K562 (cell line): ENCODE measurements around the gene NFATC3. TPM values are rescaled to one million over a fixed set of nuclear protein-coding genes. Genes with fewer than 3 reads are reported as not detected.

Experiments used
- ATF6 ChIP-seq: sonication (generic); formaldehyde crosslinking; IDR thresholded peaks from 2 replicates; pipeline ENCODE4 v1.4.0; 2020; ENCODE audit warnings: mild to moderate bottlenecking, missing genetic modification reagents
- BMI1 ChIP-seq: fragments of 150-350 bp; IDR thresholded peaks from 2 replicates; pipeline ENCODE4 v1.6.1; 2014; ENCODE audit warnings: low read length
- CXXC5 ChIP-seq: fragments of 250-450 bp; sonication (Bioruptor Pico); IDR thresholded peaks from 2 replicates; pipeline ENCODE4 v1.8.0; 2022; ENCODE audit warnings: inconsistent platforms, mild to moderate bottlenecking, moderate library complexity
- E2F1 ChIP-seq: sonication (generic); formaldehyde crosslinking; IDR thresholded peaks from 2 replicates; pipeline ENCODE4 v1.8.1; 2023; ENCODE audit warnings: mild to moderate bottlenecking, missing genetic modification reagents, moderate library complexity
- ETV5 ChIP-seq: sonication (generic); formaldehyde crosslinking; IDR thresholded peaks from 2 replicates; pipeline ENCODE4 v1.4.0; 2020; ENCODE audit warnings: low read depth, mild to moderate bottlenecking, missing genetic modification reagents
- FUS ChIP-seq: fragments of 200-400 bp; formaldehyde crosslinking; optimal IDR thresholded peaks from 2 replicates; pipeline ENCODE3; 2017; ENCODE audit warnings: low read depth, low read length
- HIVEP1 ChIP-seq: fragments of 250-450 bp; sonication (Bioruptor Pico); IDR thresholded peaks from 2 replicates; pipeline ENCODE4 v1.4.0; 2020; ENCODE audit warnings: mild to moderate bottlenecking
- HOXB6 ChIP-seq: fragments of 250-450 bp; sonication (Bioruptor Pico); IDR thresholded peaks from 2 replicates; pipeline ENCODE4 v1.5.1; 2022; ENCODE audit warnings: mild to moderate bottlenecking, borderline replicate concordance
- MCM2 ChIP-seq: fragments of 450-650 bp; IDR thresholded peaks from 2 replicates; pipeline ENCODE4 v1.6.1; 2017; ENCODE audit warnings: low read depth, mild to moderate bottlenecking
- MYC ChIP-seq, 2 experiments: fragments of 250-450 bp in 1 of 2; sonication (Bioruptor Pico) in 1 of 2; IDR thresholded peaks; 2 replicates each; pipeline versions ENCODE4 v1.5.1 to v1.6.1; 2012 to 2021; ENCODE audit warnings: low read depth in 2 of 2, borderline replicate concordance in 1 of 2, improper control_type of control experiment in 1 of 2, low read length in 1 of 2, mild to moderate bottlenecking in 1 of 2, moderate library complexity in 1 of 2
- NR2C1 ChIP-seq, 2 experiments: fragments of 450-650 bp; IDR thresholded peaks; 2 replicates each; pipeline ENCODE4 v1.6.1; 2017; ENCODE audit warnings: mild to moderate bottlenecking in 2 of 2, antibody characterized with exemption in 1 of 2, inconsistent platforms in 1 of 2, missing compliant biosample characterization in 1 of 2, missing genetic modification characterization in 1 of 2
- PYGO2 ChIP-seq: fragments of 450-650 bp; IDR thresholded peaks from 2 replicates; pipeline ENCODE4 v1.6.1; 2016; ENCODE audit warnings: mild to moderate bottlenecking, missing genetic modification characterization, moderate library complexity, missing compliant biosample characterization
- SRSF1 ChIP-seq: fragments of 200-400 bp; formaldehyde crosslinking; IDR thresholded peaks from 2 replicates; pipeline ENCODE4 v1.6.1; 2017; ENCODE audit warnings: mild to moderate bottlenecking, low read depth, low read length, moderate library complexity
- TRIM24 ChIP-seq, 2 experiments: fragments of 450-650 bp; IDR thresholded peaks; 2 replicates each; pipeline ENCODE4 v1.6.1; 2016
- ZNF140 ChIP-seq: fragments of 250-450 bp; sonication (Bioruptor Pico); IDR thresholded peaks from 2 replicates; pipeline ENCODE4 v1.8.0; 2021; ENCODE audit warnings: moderate library complexity, mild to moderate bottlenecking, inconsistent platforms
- ZNF143 ChIP-seq: sonication (generic); formaldehyde crosslinking; IDR thresholded peaks from 2 replicates; pipeline ENCODE4 v1.9.0; 2022; ENCODE audit warnings: mild to moderate bottlenecking, missing genetic modification reagents
- ZNF274 ChIP-seq: IDR thresholded peaks from 2 replicates; pipeline ENCODE4 v1.6.1; 2011; ENCODE audit warnings: low read depth, mild to moderate bottlenecking, low read length, moderate library complexity, borderline replicate concordance
- ZNF766 ChIP-seq: fragments of 200-800 bp; sonication (Bioruptor generic); conservative IDR thresholded peaks from 2 replicates; pipeline ENCODE4 v1.6.1; 2016; ENCODE audit warnings: missing genetic modification characterization, missing compliant biosample characterization
- ZNF780A ChIP-seq: fragments of 250-450 bp; sonication (Bioruptor Pico); IDR thresholded peaks from 2 replicates; pipeline ENCODE4 v1.5.0; 2021; ENCODE audit warnings: mild to moderate bottlenecking
- polyA plus RNA-seq, 8 experiments: library from polyadenylated mRNA; depleted of rRNA in 4 of 8; stranded (reverse) in 5 of 8; unstranded in 3 of 8; fragments of >200 nt; fragmentation: Nextera tagmentation in 2 of 8; fragmentation: Illumina TruSeq in 1 of 8; extraction: Ambion mirVana in 2 of 8; extraction: Trizol in 1 of 8; gene quantifications; 2 replicates each; pipeline versions ENCODE4 v1.2.1 to v1.2.3, GENCODE V29; 2011 to 2014; ENCODE audit warnings: inconsistent platforms in 1 of 8, missing spikeins in 1 of 8
- total RNA-seq, 7 experiments: library from RNA; depleted of rRNA in 6 of 7; stranded (reverse); fragments of >200 nt in 6 of 7; fragmentation: Illumina TruSeq in 2 of 7; extraction: Trizol in 2 of 7; gene quantifications; 2 replicates each; pipeline versions ENCODE4 v1.2.1 to v1.2.3, GENCODE V29; 2011 to 2021; ENCODE audit warnings: low replicate concordance in 1 of 7
- TF ChIP-seq, protein P1 (sequence below), 2 experiments: fragments of 150-350 bp in 1 of 2; IDR thresholded peaks; 2 replicates each; pipeline ENCODE4 v1.6.1; 2012 to 2016; ENCODE audit warnings: low read depth in 2 of 2, low read length in 2 of 2, mild to moderate bottlenecking in 1 of 2, moderate library complexity in 1 of 2

NFATC3 gene
- total and polyA plus RNA-seq, 9 of the 15 experiments (the other 6 are each of a cell fraction or from before 2014, with no cell fraction given) = 15.7 to 98.4 (median 59.4) TPM

GRCh38 chr16:68079626-68080344 lies 5.4 kb upstream of the NFATC3 start (continued):
- TF ChIP-seq MYC (IDR thresholded peaks at IDR 0.05; ENCODE audit: low read depth, low read length) (peak; percentile 59; the same call in 1 of the 2 replicates), MYC (CRISPR knock-in tag; IDR thresholded peaks at IDR 0.05; ENCODE audit: borderline replicate concordance, low read depth) (0 out of 2 replicates have a peak, but pooled peaks have one; percentile 45), ZNF780A (CRISPR knock-in tag) (no peak), HIVEP1 (CRISPR knock-in tag) (peak; percentile 79; the same call in 1 of the 2 replicates), E2F1 (CRISPR knock-in tag) (no peak), BMI1 (no peak), TRIM24 (IDR thresholded peaks at IDR 0.05) (peak; percentile 13 to 66; a peak in 2 of 4 replicates), ZNF140 (CRISPR knock-in tag) (no peak), HOXB6 (no peak), NR2C1 (IDR thresholded peaks at IDR 0.05) (peak; percentile 64; the same call in 1 of the 2 replicates), NR2C1 (tag; IDR thresholded peaks at IDR 0.05) (peak; percentile 69), ETV5 (CRISPR knock-in tag) (peak; percentile 99), MCM2 (no peak), ZNF274 (no peak), PYGO2 (tag) (no peak), CXXC5 (CRISPR knock-in tag) (peak; percentile 85), SRSF1 (no peak), ZNF766 (CRISPR knock-in tag) (peak; percentile 88), ZNF143 (CRISPR knock-in tag) (no peak), ATF6 (CRISPR knock-in tag) (0 out of 2 replicates have a peak, but pooled peaks have one; percentile 48), FUS (no peak)
- TF ChIP-seq, protein P1, sequence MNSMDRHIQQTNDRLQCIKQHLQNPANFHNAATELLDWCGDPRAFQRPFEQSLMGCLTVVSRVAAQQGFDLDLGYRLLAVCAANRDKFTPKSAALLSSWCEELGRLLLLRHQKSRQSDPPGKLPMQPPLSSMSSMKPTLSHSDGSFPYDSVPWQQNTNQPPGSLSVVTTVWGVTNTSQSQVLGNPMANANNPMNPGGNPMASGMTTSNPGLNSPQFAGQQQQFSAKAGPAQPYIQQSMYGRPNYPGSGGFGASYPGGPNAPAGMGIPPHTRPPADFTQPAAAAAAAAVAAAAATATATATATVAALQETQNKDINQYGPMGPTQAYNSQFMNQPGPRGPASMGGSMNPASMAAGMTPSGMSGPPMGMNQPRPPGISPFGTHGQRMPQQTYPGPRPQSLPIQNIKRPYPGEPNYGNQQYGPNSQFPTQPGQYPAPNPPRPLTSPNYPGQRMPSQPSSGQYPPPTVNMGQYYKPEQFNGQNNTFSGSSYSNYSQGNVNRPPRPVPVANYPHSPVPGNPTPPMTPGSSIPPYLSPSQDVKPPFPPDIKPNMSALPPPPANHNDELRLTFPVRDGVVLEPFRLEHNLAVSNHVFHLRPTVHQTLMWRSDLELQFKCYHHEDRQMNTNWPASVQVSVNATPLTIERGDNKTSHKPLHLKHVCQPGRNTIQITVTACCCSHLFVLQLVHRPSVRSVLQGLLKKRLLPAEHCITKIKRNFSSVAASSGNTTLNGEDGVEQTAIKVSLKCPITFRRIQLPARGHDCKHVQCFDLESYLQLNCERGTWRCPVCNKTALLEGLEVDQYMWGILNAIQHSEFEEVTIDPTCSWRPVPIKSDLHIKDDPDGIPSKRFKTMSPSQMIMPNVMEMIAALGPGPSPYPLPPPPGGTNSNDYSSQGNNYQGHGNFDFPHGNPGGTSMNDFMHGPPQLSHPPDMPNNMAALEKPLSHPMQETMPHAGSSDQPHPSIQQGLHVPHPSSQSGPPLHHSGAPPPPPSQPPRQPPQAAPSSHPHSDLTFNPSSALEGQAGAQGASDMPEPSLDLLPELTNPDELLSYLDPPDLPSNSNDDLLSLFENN (IDR thresholded peaks at IDR 0.05; ENCODE audit: low read depth in 2 of 2, low read length in 2 of 2) = peak in 1 of 2 experiments; percentile 56; a peak in 1 of 4 replicates
